ENCODE data around the gene C11orf86. TPM values are rescaled to one million over a fixed set of nuclear protein-coding genes. Genes with fewer than 3 reads are reported as not detected.

Gene C11orf86
- total RNA-seq, 1 experiment from 2014 or later: 0.28 TPM

- DNase-seq (ENCODE audit: low read depth, low spot score): no peak
- Histone ChIP-seq H3K27me3 (ENCODE audit: control insufficient read depth, insufficient read depth, low read length) (no peaks in the 10 kb centered on the region), H3K4me3 (ENCODE audit: low read depth in 2 of 2, low read length in 2 of 2) (no peak overlapping the region), H3K4me1 (ENCODE audit: control insufficient read depth, insufficient read depth, low read length) (no peaks in the 10 kb centered on the region), H3K27ac (ENCODE audit: low read length) (no peak overlapping the region), H3K9me3 (ENCODE audit: control insufficient read depth, insufficient read depth, low read depth, low read length) (no peaks in the 10 kb centered on the region), H3K36me3 (ENCODE audit: control insufficient read depth, insufficient read depth, low read length) (no peaks in the 10 kb centered on the region)
- POLR2A ChIA-PET: no interaction called here
- TF ChIP-seq, protein P1, sequence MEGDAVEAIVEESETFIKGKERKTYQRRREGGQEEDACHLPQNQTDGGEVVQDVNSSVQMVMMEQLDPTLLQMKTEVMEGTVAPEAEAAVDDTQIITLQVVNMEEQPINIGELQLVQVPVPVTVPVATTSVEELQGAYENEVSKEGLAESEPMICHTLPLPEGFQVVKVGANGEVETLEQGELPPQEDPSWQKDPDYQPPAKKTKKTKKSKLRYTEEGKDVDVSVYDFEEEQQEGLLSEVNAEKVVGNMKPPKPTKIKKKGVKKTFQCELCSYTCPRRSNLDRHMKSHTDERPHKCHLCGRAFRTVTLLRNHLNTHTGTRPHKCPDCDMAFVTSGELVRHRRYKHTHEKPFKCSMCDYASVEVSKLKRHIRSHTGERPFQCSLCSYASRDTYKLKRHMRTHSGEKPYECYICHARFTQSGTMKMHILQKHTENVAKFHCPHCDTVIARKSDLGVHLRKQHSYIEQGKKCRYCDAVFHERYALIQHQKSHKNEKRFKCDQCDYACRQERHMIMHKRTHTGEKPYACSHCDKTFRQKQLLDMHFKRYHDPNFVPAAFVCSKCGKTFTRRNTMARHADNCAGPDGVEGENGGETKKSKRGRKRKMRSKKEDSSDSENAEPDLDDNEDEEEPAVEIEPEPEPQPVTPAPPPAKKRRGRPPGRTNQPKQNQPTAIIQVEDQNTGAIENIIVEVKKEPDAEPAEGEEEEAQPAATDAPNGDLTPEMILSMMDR (IDR thresholded peaks at IDR 0.05): no peak
- TF ChIP-seq, protein P2, sequence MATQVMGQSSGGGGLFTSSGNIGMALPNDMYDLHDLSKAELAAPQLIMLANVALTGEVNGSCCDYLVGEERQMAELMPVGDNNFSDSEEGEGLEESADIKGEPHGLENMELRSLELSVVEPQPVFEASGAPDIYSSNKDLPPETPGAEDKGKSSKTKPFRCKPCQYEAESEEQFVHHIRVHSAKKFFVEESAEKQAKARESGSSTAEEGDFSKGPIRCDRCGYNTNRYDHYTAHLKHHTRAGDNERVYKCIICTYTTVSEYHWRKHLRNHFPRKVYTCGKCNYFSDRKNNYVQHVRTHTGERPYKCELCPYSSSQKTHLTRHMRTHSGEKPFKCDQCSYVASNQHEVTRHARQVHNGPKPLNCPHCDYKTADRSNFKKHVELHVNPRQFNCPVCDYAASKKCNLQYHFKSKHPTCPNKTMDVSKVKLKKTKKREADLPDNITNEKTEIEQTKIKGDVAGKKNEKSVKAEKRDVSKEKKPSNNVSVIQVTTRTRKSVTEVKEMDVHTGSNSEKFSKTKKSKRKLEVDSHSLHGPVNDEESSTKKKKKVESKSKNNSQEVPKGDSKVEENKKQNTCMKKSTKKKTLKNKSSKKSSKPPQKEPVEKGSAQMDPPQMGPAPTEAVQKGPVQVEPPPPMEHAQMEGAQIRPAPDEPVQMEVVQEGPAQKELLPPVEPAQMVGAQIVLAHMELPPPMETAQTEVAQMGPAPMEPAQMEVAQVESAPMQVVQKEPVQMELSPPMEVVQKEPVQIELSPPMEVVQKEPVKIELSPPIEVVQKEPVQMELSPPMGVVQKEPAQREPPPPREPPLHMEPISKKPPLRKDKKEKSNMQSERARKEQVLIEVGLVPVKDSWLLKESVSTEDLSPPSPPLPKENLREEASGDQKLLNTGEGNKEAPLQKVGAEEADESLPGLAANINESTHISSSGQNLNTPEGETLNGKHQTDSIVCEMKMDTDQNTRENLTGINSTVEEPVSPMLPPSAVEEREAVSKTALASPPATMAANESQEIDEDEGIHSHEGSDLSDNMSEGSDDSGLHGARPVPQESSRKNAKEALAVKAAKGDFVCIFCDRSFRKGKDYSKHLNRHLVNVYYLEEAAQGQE (IDR thresholded peaks at IDR 0.05; ENCODE audit: insufficient read depth in 1 of 2, low read depth in 2 of 2, low read length in 1 of 2): no peak
- TF ChIP-seq TCF7L2 (IDR thresholded peaks at IDR 0.05; ENCODE audit: low read depth, low read length) (no peak), POLR2AphosphoS5 (IDR thresholded peaks at IDR 0.05; ENCODE audit: low read depth, low read length) (no peak), SIN3A (IDR thresholded peaks at IDR 0.05; ENCODE audit: borderline replicate concordance, insufficient read depth, low read depth, low read length) (no peak)
- ATAC-seq: no peak
- CTCF ChIA-PET: no interaction called here
- BruUV-seq (replicated peaks): no TSS peak
- in situ Hi-C loops (cut with HindIII; ENCODE audit: low pct_unique_long_range_greater_than_20kb, low sequenced_read_pairs): no loop called here
- intact Hi-C loops (cut with micrococcal nuclease; ENCODE audit: unreplicated experiment): no loop called here
These were observed 39.9 kb upstream of the C11orf86 start for GRCh38 chr11:66934950-66935779.

DNA sequence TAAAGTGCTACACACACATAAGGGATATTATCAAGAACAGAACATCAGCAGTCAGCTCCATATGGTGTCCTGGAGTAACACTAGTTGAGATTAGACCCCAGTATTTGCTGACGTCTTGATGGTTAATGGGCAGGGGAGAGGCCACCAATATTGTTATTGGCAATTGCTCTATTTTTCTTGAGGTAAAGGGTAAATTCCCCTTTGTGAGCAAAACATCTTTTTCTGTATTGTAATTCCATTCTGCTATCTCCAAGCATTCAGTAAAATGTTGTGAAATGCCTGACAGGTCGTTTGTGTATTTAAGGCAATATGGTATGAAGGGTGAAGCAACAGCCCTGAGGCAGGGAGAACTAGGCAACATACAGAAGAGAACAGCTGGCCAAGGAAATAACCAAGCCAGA is 38.8 kb upstream of the C11orf86 start:
- Histone ChIP-seq H3K9me3 (ENCODE audit: control insufficient read depth, insufficient read depth, low read depth, low read length) (no peaks in the 10 kb centered on the region), H3K27ac (ENCODE audit: low read length) (no peak overlapping the region), H3K27me3 (ENCODE audit: control insufficient read depth, insufficient read depth, low read length) (no peaks in the 10 kb centered on the region), H3K4me3 (ENCODE audit: low read depth in 2 of 2, low read length in 2 of 2) (no peak overlapping the region), H3K4me1 (ENCODE audit: control insufficient read depth, insufficient read depth, low read length) (no peaks in the 10 kb centered on the region), H3K36me3 (ENCODE audit: control insufficient read depth, insufficient read depth, low read length) (no peaks in the 10 kb centered on the region)
- ATAC-seq: no peak
- ChIA-PET POLR2A (interaction anchor here (0.7 kb wide), 1 partner anchor 258 kb away, joined by 6 read pairs; no protein-coding TSS in a partner anchor), CTCF (no interaction called here)
- no peak for TF ChIP-seq POLR2AphosphoS5 (IDR thresholded peaks at IDR 0.05; ENCODE audit: low read depth, low read length)
- TF ChIP-seq, protein P2 (IDR thresholded peaks at IDR 0.05; ENCODE audit: insufficient read depth in 1 of 2, low read depth in 2 of 2, low read length in 1 of 2): no peak
- TF ChIP-seq TCF7L2 (IDR thresholded peaks at IDR 0.05; ENCODE audit: low read depth, low read length): no peak
- TF ChIP-seq SIN3A (IDR thresholded peaks at IDR 0.05; ENCODE audit: borderline replicate concordance, insufficient read depth, low read depth, low read length): no peak
- TF ChIP-seq, protein P1 (IDR thresholded peaks at IDR 0.05): no peak
- BruUV-seq (replicated peaks): no TSS peak
- intact Hi-C loops (cut with micrococcal nuclease; ENCODE audit: unreplicated experiment): no loop called here
- in situ Hi-C loops (cut with HindIII; ENCODE audit: low pct_unique_long_range_greater_than_20kb, low sequenced_read_pairs): no loop called here
- DNase-seq (ENCODE audit: low read depth, low spot score): no peak
